Mesothelial cell of epicardium (in vitro differentiated cells): ENCODE measurements around the gene BSG. TPM values are rescaled to one million over a fixed set of nuclear protein-coding genes. Genes with fewer than 3 reads are reported as not detected.
A peak's percentile ranks its signal among the peaks of the same experiment; 100 is the strongest.

Source experiments
- DNase-seq, 2 experiments: peaks; one replicate each; pipeline ENCODE4 v3.0.0; 2021; ENCODE audit warnings: low spot score in 2 of 2; ENCODE audit not compliant: unreplicated experiment in 2 of 2
- H3K27ac Mint-ChIP-seq: 2 replicates; pipeline ENCODE4 v1.8.0; 2021; ENCODE audit warnings: mixed read lengths
- H3K27me3 Mint-ChIP-seq: 2 replicates; pipeline ENCODE4 v1.8.0; 2021; ENCODE audit warnings: low read depth, mixed read lengths
- H3K36me3 Mint-ChIP-seq: 2 replicates; pipeline ENCODE4 v1.8.0; 2021; ENCODE audit warnings: mixed read lengths
- H3K4me1 Mint-ChIP-seq: 2 replicates; pipeline ENCODE4 v1.8.0; 2021; ENCODE audit warnings: mixed read lengths
- H3K4me3 Mint-ChIP-seq: 2 replicates; pipeline ENCODE4 v1.8.0; 2021; ENCODE audit warnings: mild to moderate bottlenecking, moderate library complexity, mixed read lengths
- H3K9me3 Mint-ChIP-seq: 2 replicates; pipeline ENCODE4 v1.8.0; 2021; ENCODE audit warnings: mixed read lengths
- CTCF ChIP-seq: fragments of 200-600 bp; sonication (generic); IDR thresholded peaks from one replicate; pipeline ENCODE4 v1.5.0; 2021; ENCODE audit warnings: antibody characterized with exemption; ENCODE audit not compliant: unreplicated experiment
- total RNA-seq: library from RNA; stranded (reverse); gene quantifications from 3 replicates; pipeline ENCODE4 v1.2.1, GENCODE V29; 2021

Gene BSG
- total RNA-seq, 1 donor from 2014 or later: 414 TPM

- Mint-ChIP-seq H3K4me3 (no peak overlapping the region), H3K27me3 (peaks cover 75% of the 10 kb centered on the region), H3K4me1 (peaks cover 6% of the 10 kb centered on the region), H3K36me3 (no peaks in the 10 kb centered on the region), H3K9me3 (no peaks in the 10 kb centered on the region), H3K27ac (no peak overlapping the region)
- peak in 1 of 2 experiments; percentile 14 for DNase-seq
- no peak for TF ChIP-seq CTCF
Measured at GRCh38 chr19:590750-591098, 18.3 kb downstream of the BSG start.

GRCh38 chr19:591099-591958 is 18.9 kb downstream of the BSG start:
- no peak overlapping the region for H3K27ac Mint-ChIP-seq
- DNase-seq: peak; percentile 68 to 77
- peaks cover 72% of the 10 kb centered on the region for H3K27me3 Mint-ChIP-seq
- no peak for TF ChIP-seq CTCF
- H3K4me3 Mint-ChIP-seq: peak overlapping the region; percentile 64
- peaks cover 6% of the 10 kb centered on the region for H3K4me1 Mint-ChIP-seq
- no peaks in the 10 kb centered on the region for H3K36me3 Mint-ChIP-seq
- no peaks in the 10 kb centered on the region for H3K9me3 Mint-ChIP-seq

GRCh38 chr19:592101-592500 is 19.7 kb downstream of the BSG start:
- H3K4me1 Mint-ChIP-seq: peaks cover 6% of the 10 kb centered on the region
- H3K36me3 Mint-ChIP-seq: no peaks in the 10 kb centered on the region
- no peak for TF ChIP-seq CTCF
- DNase-seq: no peak
- no peak overlapping the region for H3K27ac Mint-ChIP-seq
- H3K4me3 Mint-ChIP-seq: no peak overlapping the region
- H3K27me3 Mint-ChIP-seq: peaks cover 70% of the 10 kb centered on the region
- H3K9me3 Mint-ChIP-seq: no peaks in the 10 kb centered on the region

DNA sequence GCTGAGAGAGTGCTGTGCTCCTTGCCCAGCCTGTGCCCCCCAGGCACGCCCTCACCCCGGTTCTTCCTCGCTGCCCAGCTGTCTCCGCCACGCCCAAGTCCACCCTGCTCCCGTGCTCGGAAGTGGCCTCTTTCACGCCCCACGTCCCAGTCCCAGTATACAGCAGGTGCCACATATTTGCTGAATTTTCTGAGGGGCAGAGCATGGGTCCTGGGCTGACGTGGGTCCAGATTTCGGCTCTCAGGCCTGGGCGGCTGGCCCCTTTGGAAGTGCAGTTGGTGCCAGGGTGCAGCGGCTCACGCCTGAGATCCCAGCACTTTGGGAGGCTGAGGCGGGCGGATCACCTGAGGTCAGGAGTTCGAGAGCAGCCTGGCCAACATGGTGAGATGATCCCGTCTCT is 20.7 kb downstream of the BSG start:
- Mint-ChIP-seq H3K36me3 (no peaks in the 10 kb centered on the region), H3K27ac (no peak overlapping the region), H3K9me3 (no peaks in the 10 kb centered on the region), H3K4me1 (peaks cover 5% of the 10 kb centered on the region), H3K4me3 (no peak overlapping the region), H3K27me3 (peaks cover 66% of the 10 kb centered on the region)
- DNase-seq: no peak
- no peak for TF ChIP-seq CTCF

GRCh38 chr19:593505-593904 is 21.1 kb downstream of the BSG start:
- Mint-ChIP-seq H3K9me3 (no peaks in the 10 kb centered on the region), H3K4me1 (peaks cover 5% of the 10 kb centered on the region), H3K36me3 (no peaks in the 10 kb centered on the region), H3K4me3 (no peak overlapping the region), H3K27me3 (peaks cover 62% of the 10 kb centered on the region), H3K27ac (no peak overlapping the region)
- no peak for TF ChIP-seq CTCF
- DNase-seq: no peak
